Neural cell (in vitro differentiated cells): Measurements from ENCODE around the gene ADGRB2.
A peak's percentile ranks its signal among the peaks of the same experiment; 100 is the strongest.

Source experiments
- CTCF ChIP-seq: fragments of 450-650 bp; IDR thresholded peaks from 2 replicates; pipeline ENCODE4 v1.5.1; 2014; ENCODE audit warnings: antibody characterized with exemption, mild to moderate bottlenecking, moderate library complexity; ENCODE audit not compliant: poor library complexity, severe bottlenecking
- EP300 ChIP-seq: fragments of 450-650 bp; conservative IDR thresholded peaks from 2 replicates; pipeline ENCODE4 v1.6.1; 2014; ENCODE audit warnings: antibody characterized with exemption, mild to moderate bottlenecking, moderate library complexity; ENCODE audit not compliant: poor library complexity, severe bottlenecking
- EZH2 ChIP-seq: fragments of 200-600, 300-800 bp; shearing (Covaris generic), sonication (generic); IDR thresholded peaks from 2 replicates; pipeline ENCODE4 v1.6.1; 2014; ENCODE audit warnings: antibody characterized with exemption, low read length, borderline replicate concordance, mild to moderate bottlenecking; ENCODE audit not compliant: insufficient read depth, poor library complexity, severe bottlenecking
- MXI1 ChIP-seq: fragments of 450-650 bp; conservative IDR thresholded peaks from 2 replicates; pipeline ENCODE4 v1.6.1; 2014; ENCODE audit warnings: antibody characterized with exemption, mild to moderate bottlenecking; ENCODE audit not compliant: poor library complexity, severe bottlenecking
- POLR2AphosphoS5 ChIP-seq: IDR thresholded peaks from 2 replicates; pipeline ENCODE4 v1.6.1; 2012
- RAD21 ChIP-seq: fragments of 450-650 bp; conservative IDR thresholded peaks from 2 replicates; pipeline ENCODE4 v1.6.1; 2014; ENCODE audit warnings: antibody characterized with exemption, mild to moderate bottlenecking, moderate library complexity
- REST ChIP-seq: IDR thresholded peaks from 2 replicates; pipeline ENCODE4 v1.6.1; 2012; ENCODE audit warnings: borderline replicate concordance
- TAF1 ChIP-seq: IDR thresholded peaks from 2 replicates; pipeline ENCODE4 v1.6.1; 2012; ENCODE audit warnings: low read depth

DNA sequence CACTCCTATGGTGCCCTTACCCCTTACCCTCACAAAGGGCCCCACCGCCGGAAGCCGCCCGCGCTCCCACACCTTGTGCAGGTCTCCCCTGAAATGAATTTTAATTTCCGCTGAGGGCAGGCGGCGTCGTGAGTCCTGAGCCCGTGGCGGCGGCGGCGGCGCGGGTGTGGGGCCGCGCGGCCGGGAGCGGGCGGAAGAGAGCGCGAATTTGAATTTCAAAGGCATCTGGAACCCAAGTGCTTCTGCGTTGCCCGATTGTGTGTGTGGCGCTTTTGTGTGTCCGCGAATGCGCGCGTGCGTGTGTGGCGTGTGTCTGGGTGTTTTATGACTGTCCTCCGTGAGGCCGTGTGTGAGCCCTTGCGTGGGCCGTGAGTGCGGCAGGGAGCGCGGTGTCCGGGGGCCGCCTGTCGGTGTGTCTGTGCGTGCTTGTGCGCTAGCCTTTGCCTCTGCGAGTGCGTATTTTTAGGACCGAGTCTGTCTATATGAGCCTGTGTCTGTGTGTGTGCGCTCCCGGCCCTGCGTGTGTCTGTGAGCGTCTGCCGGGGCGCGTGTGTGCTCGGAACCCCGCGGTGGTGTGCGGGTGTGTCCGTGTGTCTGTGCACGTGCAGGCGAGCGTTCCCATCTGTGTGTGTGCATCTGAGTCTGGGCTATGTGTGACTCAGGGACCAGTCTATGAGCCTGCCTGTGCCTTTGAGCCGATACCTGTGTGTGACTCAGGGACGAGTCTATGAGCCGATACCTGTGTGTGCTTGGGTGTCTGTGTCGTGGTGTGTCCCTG lies 7.9 kb upstream of the ADGRB2 start:
- TF ChIP-seq CTCF (peak; percentile 37), EP300 (no peak), TAF1 (no peak), POLR2AphosphoS5 (peak; percentile 5), EZH2 (no peak), MXI1 (peak; percentile 36), RAD21 (no peak), REST (no peak)
